H1 (cell line): ENCODE data around the gene LMX1B. TPM values are rescaled to one million over a fixed set of nuclear protein-coding genes. Genes with fewer than 3 reads are reported as not detected.

Source experiments
- CTCF ChIA-PET: fragments of 300-600 bp; sonication (Branson Sonifier 250); formaldehyde crosslinking; loops from one replicate; lab custom pipeline; 2021; ENCODE audit not compliant: partially characterized antibody; lab: Charles Lee
- POLR2A ChIA-PET: fragments of 300-600 bp; sonication (Branson Sonifier 250); formaldehyde crosslinking; loops from one replicate; lab custom pipeline; 2021; ENCODE audit warnings: inconsistent platforms; ENCODE audit not compliant: partially characterized antibody; lab: Charles Lee
- DNase-seq, 2 experiments: peaks; one replicate each; pipeline versions ENCODE4 v3.0.0 to v3.0.0-alpha.2; 2010 to 2022; ENCODE audit warnings: low spot score in 2 of 2, low read depth in 1 of 2, mixed read lengths in 1 of 2
- FAIRE-seq: peaks from 2 replicates; lab custom pipeline; 2011; peaks lifted over from hg19 to GRCh38; lab: Jason Lieb, UNC
- H2AFZ ChIP-seq: 2 replicates; pipeline ENCODE4 v1.8.1; 2012; ENCODE audit warnings: low read length, inconsistent platforms
- H2AK5ac ChIP-seq: 2 replicates; pipeline ENCODE4 v1.6.1; 2013; ENCODE audit warnings: low read depth, low read length
- H2BK120ac ChIP-seq: replicated peaks from 2 replicates; pipeline ENCODE3; 2013; ENCODE audit warnings: low read depth, low read length, inconsistent platforms
- H2BK12ac ChIP-seq: 2 replicates; pipeline ENCODE4 v1.6.1; 2013; ENCODE audit warnings: low read depth, low read length
- H2BK15ac ChIP-seq: 2 replicates; pipeline ENCODE4 v1.6.1; 2013; ENCODE audit warnings: low read length
- H2BK20ac ChIP-seq: 2 replicates; pipeline ENCODE4 v1.6.1; 2013; ENCODE audit warnings: low read length
- H2BK5ac ChIP-seq: 2 replicates; pipeline ENCODE4 v1.6.1; 2013; ENCODE audit warnings: low read depth, low read length
- H3K14ac ChIP-seq: 2 replicates; pipeline ENCODE4 v1.6.1; 2013; ENCODE audit warnings: inconsistent platforms; ENCODE audit not compliant: insufficient read length
- H3K18ac ChIP-seq: 2 replicates; pipeline ENCODE4 v1.6.1; 2013; ENCODE audit warnings: low read length; ENCODE audit errors: extremely low read depth
- H3K23ac ChIP-seq: 2 replicates; pipeline ENCODE4 v1.6.1; 2013; ENCODE audit warnings: inconsistent platforms; ENCODE audit not compliant: insufficient read length
- H3K23me2 ChIP-seq: 2 replicates; pipeline ENCODE4 v1.6.1; 2013; ENCODE audit warnings: low read depth, low read length
- H3K27ac ChIP-seq: 2 replicates; pipeline ENCODE4 v1.6.1; 2011; ENCODE audit warnings: low read depth, low read length, inconsistent platforms
- H3K27me3 ChIP-seq, 4 experiments: replicated peaks in 1 of 4; 1 replicate in 1 of 4; 2 replicates in 3 of 4; pipeline versions ENCODE4 v1.6.1 to v1.8.1; 2011 to 2013; ENCODE audit warnings: low read length in 3 of 4, mild to moderate bottlenecking in 3 of 4, inconsistent platforms in 2 of 4, mixed read lengths in 2 of 4, moderate library complexity in 1 of 4; ENCODE audit not compliant: control insufficient read depth in 3 of 4, insufficient read depth in 3 of 4; ENCODE audit errors: extremely low read depth in 1 of 4
- H3K36me3 ChIP-seq, 4 experiments: 2 replicates each; pipeline versions ENCODE4 v1.6.1 to v1.8.1; 2011 to 2013; ENCODE audit warnings: mild to moderate bottlenecking in 4 of 4, low read length in 3 of 4, moderate library complexity in 2 of 4, control low read depth in 1 of 4, inconsistent platforms in 1 of 4; ENCODE audit not compliant: insufficient read depth in 4 of 4, control insufficient read depth in 2 of 4
- H3K4ac ChIP-seq: replicated peaks from 2 replicates; pipeline ENCODE3; 2013; ENCODE audit warnings: low read length, low read depth, mixed read lengths, inconsistent platforms; ENCODE audit not compliant: insufficient read length
- H3K4me1 ChIP-seq, 4 experiments: replicated peaks in 1 of 4; 1 replicate in 1 of 4; 2 replicates in 3 of 4; pipeline versions ENCODE4 v1.6.1 to v1.8.1; 2011 to 2013; ENCODE audit warnings: low read length in 3 of 4, inconsistent platforms in 2 of 4, mixed read lengths in 1 of 4; ENCODE audit not compliant: insufficient read depth in 4 of 4, control insufficient read depth in 3 of 4
- H3K4me2 ChIP-seq, 2 experiments: 2 replicates each; pipeline versions ENCODE4 v1.6.1 to v1.8.1; 2011 to 2013; ENCODE audit warnings: low read depth in 2 of 2, low read length in 2 of 2, control low read depth in 1 of 2, inconsistent platforms in 1 of 2, mild to moderate bottlenecking in 1 of 2; ENCODE audit not compliant: insufficient read depth in 1 of 2
- H3K4me3 ChIP-seq, 4 experiments: fragments of 200-600, 300-600 bp in 1 of 4; sonication (generic), shearing (Covaris generic), sonication (Bioruptor Twin) in 1 of 4; 2 replicates each; pipeline versions ENCODE4 v1.5.1 to v1.8.1; 2011 to 2016; ENCODE audit warnings: low read length in 4 of 4, low read depth in 3 of 4, control low read depth in 2 of 4, inconsistent platforms in 2 of 4, mild to moderate bottlenecking in 2 of 4, mixed read lengths in 1 of 4, moderate library complexity in 1 of 4; ENCODE audit not compliant: insufficient read depth in 2 of 4; ENCODE audit errors: extremely low read depth in 1 of 4
- H3K56ac ChIP-seq: replicated peaks from 2 replicates; pipeline ENCODE3; 2013; ENCODE audit warnings: low read depth, mild to moderate bottlenecking, mixed read lengths, low read length, inconsistent platforms; ENCODE audit not compliant: insufficient read length
- H3K79me1 ChIP-seq: 2 replicates; pipeline ENCODE4 v1.6.1; 2013; ENCODE audit warnings: low read depth, low read length, control low read depth
- H3K79me2 ChIP-seq, 2 experiments: 2 replicates each; pipeline versions ENCODE4 v1.6.1 to v1.8.1; 2012 to 2013; ENCODE audit warnings: low read length in 2 of 2, mild to moderate bottlenecking in 2 of 2, inconsistent platforms in 1 of 2; ENCODE audit not compliant: insufficient read depth in 2 of 2, control insufficient read depth in 1 of 2
- H3K9ac ChIP-seq, 4 experiments: replicated peaks in 1 of 4; 1 replicate in 1 of 4; 2 replicates in 3 of 4; pipeline versions ENCODE4 v1.6.1 to v1.8.1; 2011 to 2013; ENCODE audit warnings: low read depth in 3 of 4, low read length in 3 of 4, control low read depth in 2 of 4, mild to moderate bottlenecking in 2 of 4, moderate library complexity in 2 of 4, inconsistent platforms in 1 of 4; ENCODE audit errors: extremely low read depth in 1 of 4
- H3K9me3 ChIP-seq, 2 experiments: 2 replicates each; pipeline versions ENCODE4 v1.6.1 to v1.8.1; 2012 to 2013; ENCODE audit warnings: mild to moderate bottlenecking in 2 of 2, moderate library complexity in 2 of 2, control low read depth in 1 of 2, inconsistent platforms in 1 of 2, low read depth in 1 of 2, low read length in 1 of 2, mixed read lengths in 1 of 2; ENCODE audit not compliant: insufficient read depth in 2 of 2
- H4K20me1 ChIP-seq, 2 experiments: replicated peaks in 1 of 2; 2 replicates each; pipeline versions ENCODE3 to v1.8.1; 2011 to 2013; ENCODE audit warnings: inconsistent platforms in 2 of 2, low read length in 2 of 2, mild to moderate bottlenecking in 1 of 2; ENCODE audit not compliant: insufficient read depth in 2 of 2, control insufficient read depth in 1 of 2
- H4K5ac ChIP-seq: 2 replicates; pipeline ENCODE4 v1.6.1; 2013; ENCODE audit warnings: low read length, low read depth, mixed read lengths, inconsistent platforms; ENCODE audit not compliant: insufficient read length
- H4K8ac ChIP-seq: 2 replicates; pipeline ENCODE4 v1.8.0; 2013; ENCODE audit warnings: mild to moderate bottlenecking, moderate library complexity, low read length, inconsistent platforms; ENCODE audit not compliant: insufficient read depth; ENCODE audit errors: extremely low read depth
- H4K91ac ChIP-seq: replicated peaks from 2 replicates; pipeline ENCODE3; 2013; ENCODE audit warnings: low read length, mixed read lengths, inconsistent platforms; ENCODE audit not compliant: insufficient read length
- ASH2L ChIP-seq: fragments of 200-600, 300-600 bp; sonication (generic); IDR thresholded peaks from one replicate; pipeline ENCODE4 v1.7.1; 2017; ENCODE audit warnings: low read length
- CBX8 ChIP-seq: fragments of 300-800, 300-1000 bp; sonication (generic); IDR thresholded peaks from 2 replicates; pipeline ENCODE4 v1.7.1; 2016; ENCODE audit warnings: low read depth, low read length, borderline replicate concordance
- EP300 ChIP-seq, 2 experiments: IDR thresholded peaks; 1 replicate in 1 of 2; 2 replicates in 1 of 2; pipeline ENCODE4 v1.6.1; 2011 to 2012; ENCODE audit warnings: low read depth in 2 of 2, low read length in 2 of 2, mild to moderate bottlenecking in 2 of 2, borderline replicate concordance in 1 of 2, inconsistent platforms in 1 of 2, moderate library complexity in 1 of 2
- FOSL1 ChIP-seq: IDR thresholded peaks from 2 replicates; pipeline ENCODE4 v1.6.1; 2011; ENCODE audit warnings: mild to moderate bottlenecking, low read depth, low read length, moderate library complexity; ENCODE audit not compliant: insufficient read depth
- GABPA ChIP-seq: IDR thresholded peaks from 2 replicates; pipeline ENCODE4 v1.6.1; 2011; ENCODE audit warnings: mild to moderate bottlenecking, low read length, moderate library complexity, borderline replicate concordance; ENCODE audit not compliant: insufficient read depth
- POU5F1 ChIP-seq: IDR thresholded peaks from 2 replicates; pipeline ENCODE4 v1.6.1; 2011; ENCODE audit warnings: low read depth, mild to moderate bottlenecking, low read length, moderate library complexity
- RNF2 ChIP-seq: fragments of 200-900, 300-1000 bp; sonication (generic); IDR thresholded peaks from 2 replicates; pipeline ENCODE4 v1.7.1; 2016; ENCODE audit warnings: borderline replicate concordance, low read depth, mild to moderate bottlenecking, antibody characterized with exemption, low read length; ENCODE audit not compliant: poor library complexity, severe bottlenecking; ENCODE audit errors: missing control alignments
- SIN3A ChIP-seq, 2 experiments: IDR thresholded peaks in 1 of 2; conservative IDR thresholded peaks in 1 of 2; 2 replicates each; pipeline ENCODE4 v1.6.1; 2011 to 2012; ENCODE audit warnings: low read length in 2 of 2, improper control_type of control experiment in 1 of 2, low read depth in 1 of 2, mild to moderate bottlenecking in 1 of 2
- SP2 ChIP-seq: IDR thresholded peaks from 2 replicates; pipeline ENCODE4 v1.6.1; 2012; ENCODE audit warnings: mild to moderate bottlenecking, low read length, inconsistent platforms
- SRF ChIP-seq: IDR thresholded peaks from 2 replicates; pipeline ENCODE4 v1.6.1; 2011; ENCODE audit warnings: mild to moderate bottlenecking, low read depth, low read length, moderate library complexity
- SUZ12 ChIP-seq: fragments of 200-600 bp; sonication (generic); IDR thresholded peaks from 2 replicates; pipeline ENCODE4 v1.6.1; 2012; ENCODE audit warnings: mild to moderate bottlenecking, inconsistent platforms, low read length, moderate library complexity, mixed read lengths
- TEAD4 ChIP-seq: IDR thresholded peaks from 2 replicates; pipeline ENCODE4 v1.6.1; 2012; ENCODE audit warnings: low read depth, low read length, inconsistent platforms, mixed read lengths
- WGBS, 2 experiments: shearing (Covaris generic) in 1 of 2; methylation state at CpG; one replicate each; pipeline versions ENCODE4 v1.1.6 to v1.1.7; 2013 to 2015; ENCODE audit warnings: low lambda C conversion rate in 2 of 2, mixed read lengths in 2 of 2, inconsistent platforms in 1 of 2, low coverage in 1 of 2, missing lambda C conversion rate in 1 of 2; ENCODE audit not compliant: insufficient replicate concordance in 2 of 2, insufficient coverage in 1 of 2, insufficient read length in 1 of 2; ENCODE audit errors: extremely low coverage in 1 of 2, missing lambda C conversion rate in 1 of 2; 5-methylcytosine and 5-hydroxymethylcytosine counted together
- polyA plus RNA-seq, 7 experiments: library from polyadenylated mRNA; depleted of rRNA in 3 of 7; stranded (reverse) in 5 of 7; unstranded in 2 of 7; fragments of >200 nt in 5 of 7; fragments of 200-250 nt in 2 of 7; gene quantifications; 1 replicate in 5 of 7; 2 replicates in 1 of 7; 4 replicates in 1 of 7; pipeline versions ENCODE4 v1.2.1 to v1.2.3, GENCODE V29; 2011 to 2013; ENCODE audit warnings: missing spikeins in 2 of 7, mixed read lengths in 2 of 7
- total RNA-seq: library from RNA; stranded (reverse); fragmentation: NEBNext Ultra II Directional; extraction: Animal tissue kit (Norgen Biotek cat#: 25700); gene quantifications from 2 replicates; pipeline ENCODE4 v1.2.1, GENCODE V29; 2021

Gene LMX1B
- total and polyA plus RNA-seq, 2 of the 8 experiments (the other 6 are each of a cell fraction or from before 2014, with no cell fraction given): 0.09 to 0.37 TPM

- DNase-seq (peak; percentile 67 to 83), FAIRE-seq (peak; percentile 91)
- H3K79me1 ChIP-seq: no peaks in the 10 kb centered on the region
- no peak overlapping the region for H2BK120ac ChIP-seq
- no peak overlapping the region; a peak in 1 of 7 replicates for H3K9ac ChIP-seq
- H2BK20ac ChIP-seq: no peak overlapping the region
- H3K4me3 ChIP-seq: no peak overlapping the region
- no peak overlapping the region for H3K23ac ChIP-seq
- peak overlapping the region; percentile 40; the same call in 1 of the 2 replicates for H2BK5ac ChIP-seq
- H3K14ac ChIP-seq: no peak overlapping the region
- H3K36me3 ChIP-seq: no peaks in the 10 kb centered on the region
- peaks cover 0 to 2% of the 10 kb centered on the region in 2 experiments for H4K20me1 ChIP-seq
- peak overlapping the region; percentile 25; a peak in 2 of 4 replicates for H3K4me2 ChIP-seq
- H3K56ac ChIP-seq: no peak overlapping the region
- H2BK15ac ChIP-seq: no peak overlapping the region
- no peaks in the 10 kb centered on the region for H3K9me3 ChIP-seq
- ChIA-PET CTCF (interaction anchor here (0.6 to 4.1 kb wide), 9 partner anchors 9 to 85 kb away, joined by 3 to 45 read pairs (median 4); partner anchors contain the start of gene ZBTB43), POLR2A (interaction anchor here (1.9 kb wide), 1 partner anchor 50 kb away, joined by 4 read pairs; no protein-coding TSS in a partner anchor)
- H3K23me2 ChIP-seq: peaks cover 13% of the 10 kb centered on the region; the same call in 1 of the 2 replicates
- no peaks in the 10 kb centered on the region for H3K79me2 ChIP-seq
- peaks cover 3 to 26% (median 19%) of the 10 kb centered on the region in 4 experiments for H3K27me3 ChIP-seq
- H2BK12ac ChIP-seq: peak overlapping the region; percentile 90
- H2AFZ ChIP-seq: no peak overlapping the region
- H4K91ac ChIP-seq: no peak overlapping the region
- H3K18ac ChIP-seq: peak overlapping the region; percentile 84; the same call in 1 of the 2 replicates
- no peak overlapping the region for H3K4ac ChIP-seq
- H3K27ac ChIP-seq: peak overlapping the region; percentile 51; the same call in 1 of the 2 replicates
- peaks cover 7 to 15% (median 12%) of the 10 kb centered on the region in 4 experiments for H3K4me1 ChIP-seq
- WGBS, 2 experiments: 14% methylated on average over 6 of the region's 6 CpGs; no CpG with 5 or more reads in 1 of the 2 experiments
- no peak overlapping the region for H4K8ac ChIP-seq
- H4K5ac ChIP-seq: no peak overlapping the region
- H2AK5ac ChIP-seq: no peak overlapping the region
- TF ChIP-seq POU5F1 (no peak), FOSL1 (no peak), SRF (no peak), GABPA (peak; percentile 47; the same call in 1 of the 2 replicates), SIN3A (conservative IDR thresholded peaks at IDR 0.05 in 1 of 2, IDR thresholded peaks at IDR 0.05 in 1 of 2; ENCODE audit: low read depth in 1 of 2, low read length in 2 of 2) (peak; percentile 61 to 84; a peak in 2 of 4 replicates), EP300 (IDR thresholded peaks at IDR 0.05; ENCODE audit: borderline replicate concordance in 1 of 2, low read depth in 2 of 2, low read length in 2 of 2) (peak in 1 of 2 experiments; percentile 77; a peak in 1 of 3 replicates), ASH2L (peak; percentile 34), SUZ12 (no peak), RNF2 (no peak), CBX8 (no peak), SP2 (no peak), TEAD4 (peak; percentile 73; the same call in 1 of the 2 replicates)
Observed at GRCh38 chr9:126719618-126720031, 105.9 kb downstream of the LMX1B start.
